Measurements from ENCODE around the gene VCAN. TPM values are rescaled to one million over a fixed set of nuclear protein-coding genes. Genes with fewer than 3 reads are reported as not detected.

The VCAN gene
- polyA plus RNA-seq, 1 experiment, result 38.0 TPM

DNA sequence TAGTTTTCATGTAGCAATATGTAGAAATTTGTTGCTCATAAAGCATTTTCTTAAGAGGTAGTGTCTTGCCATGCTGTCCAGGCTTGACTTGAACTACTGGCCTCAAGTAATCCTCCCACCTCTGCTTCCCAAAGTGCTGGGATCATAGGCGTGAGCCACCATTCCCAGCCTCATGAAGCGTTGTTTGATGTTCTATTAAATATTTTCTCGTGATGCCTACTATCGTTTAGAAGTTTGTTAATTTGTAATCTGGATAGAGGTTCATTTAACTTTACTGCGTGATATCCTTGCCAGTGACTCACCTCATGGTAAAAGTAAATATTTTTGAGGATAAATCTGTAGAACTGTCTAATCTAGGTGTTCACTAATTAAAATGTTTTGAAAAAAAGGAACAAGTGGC is 82.6 kb downstream of the VCAN start:
- POLR2A ChIA-PET, result no interaction called here
- no peaks in the 10 kb centered on the region for H3K36me3 ChIP-seq (ENCODE audit: control insufficient read depth, insufficient read depth, low read length)
- H3K4me3 ChIP-seq (ENCODE audit: low read depth, low read length), result no peak overlapping the region
- TF ChIP-seq, protein P1, sequence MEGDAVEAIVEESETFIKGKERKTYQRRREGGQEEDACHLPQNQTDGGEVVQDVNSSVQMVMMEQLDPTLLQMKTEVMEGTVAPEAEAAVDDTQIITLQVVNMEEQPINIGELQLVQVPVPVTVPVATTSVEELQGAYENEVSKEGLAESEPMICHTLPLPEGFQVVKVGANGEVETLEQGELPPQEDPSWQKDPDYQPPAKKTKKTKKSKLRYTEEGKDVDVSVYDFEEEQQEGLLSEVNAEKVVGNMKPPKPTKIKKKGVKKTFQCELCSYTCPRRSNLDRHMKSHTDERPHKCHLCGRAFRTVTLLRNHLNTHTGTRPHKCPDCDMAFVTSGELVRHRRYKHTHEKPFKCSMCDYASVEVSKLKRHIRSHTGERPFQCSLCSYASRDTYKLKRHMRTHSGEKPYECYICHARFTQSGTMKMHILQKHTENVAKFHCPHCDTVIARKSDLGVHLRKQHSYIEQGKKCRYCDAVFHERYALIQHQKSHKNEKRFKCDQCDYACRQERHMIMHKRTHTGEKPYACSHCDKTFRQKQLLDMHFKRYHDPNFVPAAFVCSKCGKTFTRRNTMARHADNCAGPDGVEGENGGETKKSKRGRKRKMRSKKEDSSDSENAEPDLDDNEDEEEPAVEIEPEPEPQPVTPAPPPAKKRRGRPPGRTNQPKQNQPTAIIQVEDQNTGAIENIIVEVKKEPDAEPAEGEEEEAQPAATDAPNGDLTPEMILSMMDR (IDR thresholded peaks at IDR 0.05; ENCODE audit: insufficient read depth, low read depth, low read length), result no peak
- DNase-seq (ENCODE audit: low read depth), result no peak
- H3K27me3 ChIP-seq (ENCODE audit: control insufficient read depth, insufficient read depth, low read length), result no peaks in the 10 kb centered on the region
- CTCF ChIA-PET, result interaction anchor here (1.4 to 1.7 kb wide), 3 partner anchors 9 to 124 kb away, joined by 3 to 6 read pairs (median 4); no protein-coding TSS in a partner anchor

DNA sequence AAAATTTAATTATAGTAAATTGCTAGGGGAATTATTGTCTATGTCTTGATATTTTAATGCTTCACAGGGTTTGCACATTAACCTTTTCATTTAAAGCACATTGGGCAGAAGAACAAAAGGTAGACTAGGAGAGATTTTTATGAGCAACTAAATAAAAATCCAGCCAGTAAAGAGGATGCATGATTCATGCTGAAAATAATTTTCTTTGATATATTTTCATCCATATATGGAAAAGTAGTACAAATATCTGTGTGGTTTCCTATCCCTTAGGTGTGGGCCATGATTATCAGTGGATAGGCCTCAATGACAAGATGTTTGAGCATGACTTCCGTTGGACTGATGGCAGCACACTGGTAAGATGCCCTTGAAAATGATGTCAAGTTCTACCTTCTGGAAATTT is 83.1 kb downstream of the VCAN start:
- Histone ChIP-seq H3K36me3 (ENCODE audit: control insufficient read depth, insufficient read depth, low read length) (no peaks in the 10 kb centered on the region), H3K4me3 (ENCODE audit: low read depth, low read length) (no peak overlapping the region), H3K27me3 (ENCODE audit: control insufficient read depth, insufficient read depth, low read length) (no peaks in the 10 kb centered on the region)
- DNase-seq (ENCODE audit: low read depth), result no peak
- CTCF ChIA-PET, result no interaction called here
- POLR2A ChIA-PET, result no interaction called here
- TF ChIP-seq, protein P1 (IDR thresholded peaks at IDR 0.05; ENCODE audit: insufficient read depth, low read depth, low read length), result no peak

DNA sequence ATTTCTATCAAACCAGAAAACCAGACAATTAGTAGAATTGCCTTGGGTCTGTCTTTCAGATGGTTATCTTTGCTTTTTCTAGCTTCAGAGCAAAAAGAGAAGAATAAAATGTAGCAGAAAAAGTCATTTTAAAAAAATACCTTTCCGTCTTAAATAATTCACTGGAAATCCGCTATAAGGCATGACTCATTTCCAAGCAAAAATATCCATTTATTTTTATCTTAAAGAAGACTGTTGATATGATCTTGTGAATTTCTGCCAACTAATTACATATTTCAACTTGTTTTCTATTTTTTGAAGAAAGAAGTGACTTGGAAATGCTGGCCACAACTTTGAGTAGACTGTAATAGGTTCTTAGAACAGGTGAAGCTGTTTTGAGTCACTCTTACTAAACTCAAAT is 83.7 kb downstream of the VCAN start:
- ChIA-PET POLR2A (no interaction called here), CTCF (no interaction called here)
- H3K27me3 ChIP-seq (ENCODE audit: control insufficient read depth, insufficient read depth, low read length), result no peaks in the 10 kb centered on the region
- no peak for DNase-seq (ENCODE audit: low read depth)
- TF ChIP-seq, protein P1 (IDR thresholded peaks at IDR 0.05; ENCODE audit: insufficient read depth, low read depth, low read length), result no peak
- no peak overlapping the region for H3K4me3 ChIP-seq (ENCODE audit: low read depth, low read length)
- no peaks in the 10 kb centered on the region for H3K36me3 ChIP-seq (ENCODE audit: control insufficient read depth, insufficient read depth, low read length)

DNA sequence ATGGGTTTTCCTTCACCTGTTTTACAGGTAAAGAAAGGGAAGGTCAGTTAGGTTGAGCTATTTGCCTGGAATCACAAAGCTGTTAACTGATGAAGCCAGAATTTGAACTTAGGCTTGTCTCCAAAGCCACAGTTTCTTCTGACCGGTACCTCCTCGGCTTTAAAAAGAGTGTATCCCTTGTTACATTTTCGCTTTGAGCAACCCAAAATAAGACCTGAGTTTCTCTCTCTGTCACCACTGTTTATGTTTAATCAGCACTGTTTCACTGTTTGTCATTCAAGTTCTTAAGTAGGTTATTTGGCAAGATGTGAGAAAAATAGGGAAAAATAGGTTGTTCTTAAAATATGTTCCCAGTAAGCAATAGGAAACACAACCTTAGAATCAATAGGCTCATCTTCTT is 84.6 kb downstream of the VCAN start:
- no peak for DNase-seq (ENCODE audit: low read depth)
- Histone ChIP-seq H3K36me3 (ENCODE audit: control insufficient read depth, insufficient read depth, low read length) (no peaks in the 10 kb centered on the region), H3K27me3 (ENCODE audit: control insufficient read depth, insufficient read depth, low read length) (no peaks in the 10 kb centered on the region), H3K4me3 (ENCODE audit: low read depth, low read length) (no peak overlapping the region)
- ChIA-PET CTCF (interaction anchor here (0.9 to 1.1 kb wide), 2 partner anchors 1205 to 1220 kb away, joined by 3 read pairs; no protein-coding TSS in a partner anchor), POLR2A (interaction anchor here (0.6 kb wide), 1 partner anchor 1172 kb away, joined by 6 read pairs; no protein-coding TSS in a partner anchor)
- TF ChIP-seq, protein P1 (IDR thresholded peaks at IDR 0.05; ENCODE audit: insufficient read depth, low read depth, low read length), result no peak

DNA sequence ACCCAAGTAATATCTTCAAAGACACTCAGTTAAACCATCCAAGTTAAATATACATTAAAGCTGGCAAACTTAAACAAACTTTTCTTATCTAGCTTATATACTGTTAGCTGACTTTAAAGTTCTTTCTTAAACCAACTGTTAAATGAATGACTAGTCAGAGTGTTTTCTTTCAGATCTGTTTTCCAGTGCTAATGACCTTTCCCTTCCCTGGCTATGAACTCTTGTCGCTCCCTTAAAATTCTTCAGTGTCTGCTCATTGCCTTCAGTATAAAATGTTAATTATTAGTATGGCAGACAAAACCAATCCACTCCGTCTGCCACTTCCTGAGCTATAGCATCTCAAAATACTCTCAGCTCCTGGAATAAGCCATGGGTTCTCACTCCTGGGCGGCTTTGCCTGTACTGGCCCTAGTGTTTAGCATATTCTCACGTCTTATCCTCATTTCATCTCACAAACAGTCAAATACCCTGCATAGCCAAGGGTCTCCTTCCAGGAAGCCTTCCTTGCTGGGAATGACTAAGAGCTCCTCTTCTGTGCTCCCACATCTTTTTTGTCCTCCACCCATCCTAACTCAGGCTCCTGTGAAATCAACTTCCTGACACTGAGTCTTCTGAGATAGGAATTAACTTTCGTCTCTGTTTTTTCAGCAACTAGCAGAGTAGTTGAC is 87.7 kb downstream of the VCAN start:
- CTCF ChIA-PET, result no interaction called here
- no peaks in the 10 kb centered on the region for H3K27me3 ChIP-seq (ENCODE audit: control insufficient read depth, insufficient read depth, low read length)
- H3K36me3 ChIP-seq (ENCODE audit: control insufficient read depth, insufficient read depth, low read length), result no peaks in the 10 kb centered on the region
- TF ChIP-seq, protein P1 (IDR thresholded peaks at IDR 0.05; ENCODE audit: insufficient read depth, low read depth, low read length), result no peak
- H3K4me3 ChIP-seq (ENCODE audit: low read depth, low read length), result no peak overlapping the region
- no peak for DNase-seq (ENCODE audit: low read depth)
- POLR2A ChIA-PET, result no interaction called here
